ENCODE results near the gene PAK2.

DNA sequence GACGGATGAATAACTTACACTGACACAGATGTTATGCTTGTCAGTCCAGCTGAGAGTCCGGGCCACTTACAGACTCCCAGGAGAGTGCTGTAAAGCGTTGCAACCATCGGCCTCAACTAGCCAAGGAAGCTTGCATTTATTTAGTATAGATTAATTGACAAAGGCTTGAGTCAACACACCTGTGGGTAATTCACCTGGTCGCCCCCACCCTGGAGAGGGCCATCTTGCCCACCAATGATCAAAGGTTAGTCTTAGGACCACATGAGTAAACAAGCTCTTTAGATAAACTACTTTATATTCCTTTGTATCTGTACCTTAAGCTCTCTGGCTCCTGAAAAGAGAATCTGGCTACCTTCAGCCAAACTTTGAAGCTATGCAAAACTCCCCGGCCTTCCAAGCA, 51.0 kb downstream of the PAK2 start:
- TF ChIP-seq, protein P1, sequence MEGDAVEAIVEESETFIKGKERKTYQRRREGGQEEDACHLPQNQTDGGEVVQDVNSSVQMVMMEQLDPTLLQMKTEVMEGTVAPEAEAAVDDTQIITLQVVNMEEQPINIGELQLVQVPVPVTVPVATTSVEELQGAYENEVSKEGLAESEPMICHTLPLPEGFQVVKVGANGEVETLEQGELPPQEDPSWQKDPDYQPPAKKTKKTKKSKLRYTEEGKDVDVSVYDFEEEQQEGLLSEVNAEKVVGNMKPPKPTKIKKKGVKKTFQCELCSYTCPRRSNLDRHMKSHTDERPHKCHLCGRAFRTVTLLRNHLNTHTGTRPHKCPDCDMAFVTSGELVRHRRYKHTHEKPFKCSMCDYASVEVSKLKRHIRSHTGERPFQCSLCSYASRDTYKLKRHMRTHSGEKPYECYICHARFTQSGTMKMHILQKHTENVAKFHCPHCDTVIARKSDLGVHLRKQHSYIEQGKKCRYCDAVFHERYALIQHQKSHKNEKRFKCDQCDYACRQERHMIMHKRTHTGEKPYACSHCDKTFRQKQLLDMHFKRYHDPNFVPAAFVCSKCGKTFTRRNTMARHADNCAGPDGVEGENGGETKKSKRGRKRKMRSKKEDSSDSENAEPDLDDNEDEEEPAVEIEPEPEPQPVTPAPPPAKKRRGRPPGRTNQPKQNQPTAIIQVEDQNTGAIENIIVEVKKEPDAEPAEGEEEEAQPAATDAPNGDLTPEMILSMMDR (IDR thresholded peaks at IDR 0.05): no peak
- TF ChIP-seq POLR2A (IDR thresholded peaks at IDR 0.05): no peak

All from tibial nerve (tissue), 3 donors.